HG03039 (cell line): ENCODE measurements around the gene ZNF507.

Experiments
- ATAC-seq: cut with Tn5 transposase; IDR thresholded peaks from one replicate; pipeline ENCODE4 v1.9.1; 2021; ENCODE audit warnings: mild to moderate bottlenecking, moderate library complexity; ENCODE audit not compliant: unreplicated experiment

Gene ZNF507

GRCh38 chr19:32339423-32339822, 6.0 kb upstream of the ZNF507 start:
- no peak for ATAC-seq

GRCh38 chr19:32339988-32340874, 5.2 kb upstream of the ZNF507 start:
- ATAC-seq = no peak

- no peak for ATAC-seq
Measured at GRCh38 chr19:32342695-32343094, 2.7 kb upstream of the ZNF507 start.

- no peak for ATAC-seq
Measured at GRCh38 chr19:32343550-32344262, 1.7 kb upstream of the ZNF507 start.

- no peak for ATAC-seq
Measured at GRCh38 chr19:32346901-32347300, 1.5 kb downstream of the ZNF507 start.

- no peak for ATAC-seq
Measured at GRCh38 chr19:32347573-32347972, 2.2 kb downstream of the ZNF507 start.

GRCh38 chr19:32349051-32349450, 3.6 kb downstream of the ZNF507 start:
- no peak for ATAC-seq

GRCh38 chr19:32349724-32350470, 4.5 kb downstream of the ZNF507 start:
- ATAC-seq = no peak

- no peak for ATAC-seq
Measured at GRCh38 chr19:32350471-32350865, 5.1 kb downstream of the ZNF507 start.

GRCh38 chr19:32350987-32351348, 5.6 kb downstream of the ZNF507 start:
- ATAC-seq = no peak

- no peak for ATAC-seq
Measured at GRCh38 chr19:32352241-32352630, 6.8 kb downstream of the ZNF507 start.

GRCh38 chr19:32354345-32354744, 8.9 kb downstream of the ZNF507 start:
- ATAC-seq = no peak

- no peak for ATAC-seq
Measured at GRCh38 chr19:32355309-32355708, 9.9 kb downstream of the ZNF507 start.

- no peak for ATAC-seq
Measured at GRCh38 chr19:32357720-32358119, 12.3 kb downstream of the ZNF507 start.

- ATAC-seq = no peak
Measured at GRCh38 chr19:32358321-32358720, 12.9 kb downstream of the ZNF507 start.

GRCh38 chr19:32359581-32359980, 14.2 kb downstream of the ZNF507 start:
- ATAC-seq = no peak

- ATAC-seq = no peak
Measured at GRCh38 chr19:32361574-32362317, 16.3 kb downstream of the ZNF507 start.

- no peak for ATAC-seq
Measured at GRCh38 chr19:32362318-32362691, 16.9 kb downstream of the ZNF507 start.

- no peak for ATAC-seq
Measured at GRCh38 chr19:32363175-32363574, 17.8 kb downstream of the ZNF507 start.

GRCh38 chr19:32363632-32364031, 18.2 kb downstream of the ZNF507 start:
- ATAC-seq = no peak

- no peak for ATAC-seq
Measured at GRCh38 chr19:32364040-32364439, 18.6 kb downstream of the ZNF507 start.
